Brain microvascular endothelial cell (primary cell): ENCODE results near the gene RASSF3.
"Not testable (repeated sequence)": the region's sequence is repeated elsewhere in the genome, so short reads cannot be mapped to it uniquely, and the experiment has no call there.

Experiments used
- DNase-seq: peaks from one replicate; pipeline ENCODE4 v3.0.0-alpha.2; 2020
- H3K27ac ChIP-seq: fragments of 250-450 bp; sonication (Bioruptor Pico); 2 replicates; pipeline ENCODE4 v1.5.1; 2020; ENCODE audit warnings: mild to moderate bottlenecking, moderate library complexity
- H3K27me3 ChIP-seq: fragments of 250-450 bp; sonication (Bioruptor Pico); replicated peaks from 2 replicates; pipeline ENCODE4 v1.5.1; 2020; ENCODE audit warnings: mild to moderate bottlenecking
- H3K36me3 ChIP-seq: fragments of 250-450 bp; sonication (Bioruptor Pico); replicated peaks from 2 replicates; pipeline ENCODE4 v1.5.1; 2020; ENCODE audit warnings: mild to moderate bottlenecking
- H3K4me3 ChIP-seq: 2 replicates; pipeline ENCODE4 v1.5.1; 2011; ENCODE audit warnings: low read depth, mild to moderate bottlenecking, control low read depth, low read length, moderate library complexity
- CTCF ChIP-seq: IDR thresholded peaks from 2 replicates; pipeline ENCODE4 v1.5.1; 2011; ENCODE audit warnings: low read depth, mild to moderate bottlenecking, moderate library complexity, low read length, control low read depth, inconsistent platforms; ENCODE audit errors: missing control alignments
- in situ Hi-C: cut with HindIII; loops from 2 replicates; pipeline ENCODE4 v1.10.0; 2017; ENCODE audit warnings: low sequenced_read_pairs, low pct_ligation_motif_present

RASSF3 gene

DNA sequence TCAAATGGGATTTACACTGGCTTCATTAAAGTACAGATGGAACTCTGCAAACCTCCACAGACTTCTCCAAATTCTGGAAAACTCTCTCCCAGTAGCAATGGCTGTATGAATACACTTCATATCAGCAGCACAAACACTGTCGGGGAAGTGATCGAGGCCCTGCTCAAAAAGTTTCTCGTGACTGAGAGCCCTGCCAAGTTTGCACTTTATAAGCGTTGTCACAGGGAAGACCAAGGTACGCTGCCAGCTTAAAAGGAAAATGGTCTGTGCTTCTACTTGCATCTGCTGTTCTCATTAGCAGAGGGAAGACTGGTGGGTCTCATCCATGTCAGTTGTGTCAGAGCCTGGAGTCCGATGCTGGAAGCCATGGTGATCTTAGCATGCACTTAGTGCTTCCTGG is 77.9 kb downstream of the RASSF3 start:
- DNase-seq: no peak
- no peak overlapping the region for H3K4me3 ChIP-seq
- no peaks in the 10 kb centered on the region for H3K27me3 ChIP-seq
- in situ Hi-C loops: no loop called here
- TF ChIP-seq CTCF: no peak
- H3K27ac ChIP-seq: no peak overlapping the region
- H3K36me3 ChIP-seq: peaks cover 3% of the 10 kb centered on the region

DNA sequence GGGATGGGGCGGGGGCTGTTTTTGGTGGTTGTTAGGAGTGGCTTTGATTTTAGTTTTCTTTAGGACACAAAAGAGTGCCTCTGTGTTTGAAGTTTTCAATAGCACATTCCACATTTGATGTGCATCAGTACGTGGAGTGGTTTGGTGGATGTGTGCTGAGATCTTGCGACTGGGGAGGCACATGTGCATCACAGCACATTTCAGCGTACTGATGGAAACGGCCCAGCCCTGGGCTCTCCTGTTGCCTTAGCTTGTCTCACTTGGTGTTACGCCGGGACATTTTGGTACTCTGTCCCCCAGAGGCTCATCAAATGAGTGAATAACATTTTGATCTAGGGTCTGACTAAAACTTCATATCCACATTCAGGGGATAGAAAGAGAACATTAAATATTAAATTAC is 78.4 kb downstream of the RASSF3 start:
- no peak overlapping the region for H3K27ac ChIP-seq
- H3K36me3 ChIP-seq: peaks cover 3% of the 10 kb centered on the region
- no peak for TF ChIP-seq CTCF

GRCh38 chr12:64690236-64690635 is 79.9 kb downstream of the RASSF3 start:
- DNase-seq, H3K36me3 ChIP-seq, H3K27me3 ChIP-seq, H3K27ac ChIP-seq, in situ Hi-C loops, H3K4me3 ChIP-seq: not testable (repeated sequence)

More for the DNA sequence above, 78.4 kb downstream of the RASSF3 start:
- no peak for DNase-seq
- in situ Hi-C loops: no loop called here
- no peaks in the 10 kb centered on the region for H3K27me3 ChIP-seq
- H3K4me3 ChIP-seq: no peak overlapping the region

- DNase-seq: no peak
- no peak overlapping the region for H3K4me3 ChIP-seq
- peaks cover 9% of the 10 kb centered on the region for H3K36me3 ChIP-seq
- no peak overlapping the region for H3K27ac ChIP-seq
- TF ChIP-seq CTCF: no peak
- in situ Hi-C loops: no loop called here
- no peaks in the 10 kb centered on the region for H3K27me3 ChIP-seq
Measured at GRCh38 chr12:64691227-64691794, 81.0 kb downstream of the RASSF3 start.

DNA sequence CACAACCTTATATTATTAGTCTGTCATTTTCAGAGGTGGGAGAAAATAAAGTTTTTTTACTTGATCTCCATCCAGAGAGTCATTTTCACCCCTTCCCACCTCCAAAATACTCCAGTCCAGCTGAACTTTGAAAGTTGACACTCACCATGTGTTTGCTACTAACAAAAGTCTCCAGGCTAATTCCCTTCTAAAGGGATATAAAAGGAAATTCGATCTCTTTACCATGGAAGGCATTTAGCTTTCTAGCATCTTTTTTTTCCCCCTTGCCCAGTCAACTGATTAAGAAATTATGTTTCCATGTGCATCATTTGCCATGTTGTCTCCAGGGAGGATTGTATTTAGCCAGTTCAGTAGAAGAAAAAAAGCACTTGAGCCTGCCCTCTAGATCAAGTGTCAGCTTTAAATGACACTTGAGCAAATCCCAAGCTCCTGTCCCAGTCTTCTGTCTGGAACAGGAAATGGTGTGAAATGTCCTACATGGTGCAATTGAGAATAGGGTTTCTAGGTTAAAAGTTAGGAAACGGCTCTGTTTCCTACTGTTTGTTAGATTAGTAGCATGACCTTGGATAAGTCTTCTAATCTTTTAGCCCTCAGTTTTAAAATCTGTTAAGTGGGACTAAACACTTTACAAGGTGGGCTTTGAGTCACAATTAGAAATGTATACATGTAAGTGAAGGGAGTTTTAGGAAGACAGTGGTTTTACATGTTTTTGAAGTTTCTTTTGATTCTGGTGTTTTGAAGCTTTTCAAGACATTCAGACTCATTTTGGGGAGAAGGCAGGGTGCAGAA is 81.7 kb downstream of the RASSF3 start:
- no peak for DNase-seq
- no peaks in the 10 kb centered on the region for H3K27me3 ChIP-seq
- H3K36me3 ChIP-seq: peaks cover 9% of the 10 kb centered on the region
- in situ Hi-C loops: no loop called here
- H3K27ac ChIP-seq: no peak overlapping the region
- no peak for TF ChIP-seq CTCF
- no peak overlapping the region for H3K4me3 ChIP-seq

- no peak overlapping the region for H3K27ac ChIP-seq
Measured at GRCh38 chr12:64694130-64695040, 84.1 kb downstream of the RASSF3 start.

More at GRCh38 chr12:64694130-64695040, 84.1 kb downstream of the RASSF3 start:
- TF ChIP-seq CTCF: no peak
- Histone ChIP-seq H3K27me3 (no peaks in the 10 kb centered on the region), H3K36me3 (peaks cover 6% of the 10 kb centered on the region), H3K4me3 (no peak overlapping the region)
- no peak for DNase-seq
- in situ Hi-C loops: no loop called here
